OCI-LY1 (cell line): ENCODE data around the gene YAP1.

Experiments
- EZH2 ChIP-seq: fragments of 200-600 bp; sonication (generic), shearing (Covaris generic); IDR thresholded peaks from 2 replicates; pipeline ENCODE4 v1.8.0; 2017; ENCODE audit warnings: borderline replicate concordance, mixed run types, mild to moderate bottlenecking, antibody characterized with exemption, low read length, moderate library complexity, mixed read lengths
- TF ChIP-seq, protein P1 (sequence below): fragments of 200-600 bp; sonication (generic), shearing (Covaris generic); IDR thresholded peaks from 2 replicates; pipeline ENCODE4 v1.5.1; 2017; ENCODE audit warnings: mild to moderate bottlenecking, antibody characterized with exemption, low read length, moderate library complexity, mixed read lengths

DNA sequence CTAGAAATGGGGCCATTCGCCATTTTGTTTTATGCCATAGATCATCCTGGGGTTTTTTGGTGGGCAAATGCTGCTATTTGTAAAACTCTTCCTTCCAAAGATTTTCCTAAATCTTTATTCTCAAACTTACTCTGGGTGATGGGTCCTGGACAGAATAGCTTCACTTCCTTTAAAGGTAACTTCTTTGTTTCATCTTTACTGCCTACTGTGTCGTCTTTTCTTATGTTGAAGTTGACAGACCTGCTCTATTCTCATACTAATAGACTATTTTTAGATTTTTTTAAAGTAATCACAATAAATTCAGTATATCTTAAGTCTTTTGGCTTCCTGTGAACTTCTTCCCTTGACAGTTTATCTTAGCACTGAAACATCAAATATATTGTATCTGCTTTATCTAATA is 98.6 kb downstream of the YAP1 start:
- TF ChIP-seq, protein P1, sequence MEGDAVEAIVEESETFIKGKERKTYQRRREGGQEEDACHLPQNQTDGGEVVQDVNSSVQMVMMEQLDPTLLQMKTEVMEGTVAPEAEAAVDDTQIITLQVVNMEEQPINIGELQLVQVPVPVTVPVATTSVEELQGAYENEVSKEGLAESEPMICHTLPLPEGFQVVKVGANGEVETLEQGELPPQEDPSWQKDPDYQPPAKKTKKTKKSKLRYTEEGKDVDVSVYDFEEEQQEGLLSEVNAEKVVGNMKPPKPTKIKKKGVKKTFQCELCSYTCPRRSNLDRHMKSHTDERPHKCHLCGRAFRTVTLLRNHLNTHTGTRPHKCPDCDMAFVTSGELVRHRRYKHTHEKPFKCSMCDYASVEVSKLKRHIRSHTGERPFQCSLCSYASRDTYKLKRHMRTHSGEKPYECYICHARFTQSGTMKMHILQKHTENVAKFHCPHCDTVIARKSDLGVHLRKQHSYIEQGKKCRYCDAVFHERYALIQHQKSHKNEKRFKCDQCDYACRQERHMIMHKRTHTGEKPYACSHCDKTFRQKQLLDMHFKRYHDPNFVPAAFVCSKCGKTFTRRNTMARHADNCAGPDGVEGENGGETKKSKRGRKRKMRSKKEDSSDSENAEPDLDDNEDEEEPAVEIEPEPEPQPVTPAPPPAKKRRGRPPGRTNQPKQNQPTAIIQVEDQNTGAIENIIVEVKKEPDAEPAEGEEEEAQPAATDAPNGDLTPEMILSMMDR, result no peak
- no peak for TF ChIP-seq EZH2
